Liver (tissue), 3 donors: ENCODE data around the gene SNX3.
"Not testable (repeated sequence)": the region's sequence is repeated elsewhere in the genome, so short reads cannot be mapped to it uniquely, and the experiment has no call there.

Experiments
- CTCF ChIP-seq: fragments of 150-350 bp; IDR thresholded peaks from 2 replicates; pipeline ENCODE4 v1.5.1; 2017; ENCODE audit warnings: improper control_type of control experiment, low read depth, low read length; ENCODE audit not compliant: missing input control
- EGR1 ChIP-seq, 2 donors: IDR thresholded peaks; 2 replicates each; pipeline ENCODE4 v1.6.1; 2016 to 2018; ENCODE audit warnings: antibody characterized with exemption in 2 of 2, low read depth in 2 of 2
- TF ChIP-seq, protein P1 (sequence below): IDR thresholded peaks from 2 replicates; pipeline ENCODE4 v1.6.1; 2016; ENCODE audit warnings: antibody characterized with exemption
- donor health status: healthy.
- donor health status: healthy.

DNA sequence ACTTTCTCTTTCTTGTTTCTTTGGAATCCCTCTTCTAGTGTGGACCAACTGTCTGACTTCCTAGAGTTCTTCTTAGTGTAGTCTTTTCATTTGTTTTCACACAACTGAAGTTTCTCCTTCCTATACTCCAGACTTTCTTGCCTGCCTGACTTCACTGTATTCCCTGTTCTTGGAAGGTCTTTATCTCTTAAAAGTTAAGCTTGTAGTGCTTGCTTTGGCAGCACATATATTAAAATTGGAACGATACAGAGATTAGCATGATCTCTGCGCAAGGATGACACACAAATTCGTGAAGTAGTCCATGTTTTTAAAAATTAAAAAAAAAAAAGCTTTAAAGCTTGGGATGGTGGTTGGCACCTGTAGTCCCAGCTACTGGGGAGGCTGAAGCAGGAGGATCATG, 31.7 kb upstream of the SNX3 start:
- TF ChIP-seq, protein P1, sequence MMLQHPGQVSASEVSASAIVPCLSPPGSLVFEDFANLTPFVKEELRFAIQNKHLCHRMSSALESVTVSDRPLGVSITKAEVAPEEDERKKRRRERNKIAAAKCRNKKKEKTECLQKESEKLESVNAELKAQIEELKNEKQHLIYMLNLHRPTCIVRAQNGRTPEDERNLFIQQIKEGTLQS, result not testable (repeated sequence)
- TF ChIP-seq CTCF; EGR1 (IDR thresholded peaks at IDR 0.05; ENCODE audit: low read depth in 2 of 2): not testable (repeated sequence)
